ENCODE data around the gene TMED6.

GRCh38 chr16:69313469-69313868 lies 38.1 kb downstream of the TMED6 start:
- TF ChIP-seq ELF4 (IDR thresholded peaks at IDR 0.05) (no peak), FOXA1 (IDR thresholded peaks at IDR 0.05) (no peak), BHLHE40 (IDR thresholded peaks at IDR 0.05; ENCODE audit: borderline replicate concordance) (no peak)

Measured in HEK293T (cell line).